COR-L47 (cell line): ENCODE results near the gene RNF166.

ENCODE experiments used
- DNase-seq: peaks from one replicate; lab custom pipeline; 2025; lab: John Stamatoyannopoulos, UW

RNF166 gene

DNA sequence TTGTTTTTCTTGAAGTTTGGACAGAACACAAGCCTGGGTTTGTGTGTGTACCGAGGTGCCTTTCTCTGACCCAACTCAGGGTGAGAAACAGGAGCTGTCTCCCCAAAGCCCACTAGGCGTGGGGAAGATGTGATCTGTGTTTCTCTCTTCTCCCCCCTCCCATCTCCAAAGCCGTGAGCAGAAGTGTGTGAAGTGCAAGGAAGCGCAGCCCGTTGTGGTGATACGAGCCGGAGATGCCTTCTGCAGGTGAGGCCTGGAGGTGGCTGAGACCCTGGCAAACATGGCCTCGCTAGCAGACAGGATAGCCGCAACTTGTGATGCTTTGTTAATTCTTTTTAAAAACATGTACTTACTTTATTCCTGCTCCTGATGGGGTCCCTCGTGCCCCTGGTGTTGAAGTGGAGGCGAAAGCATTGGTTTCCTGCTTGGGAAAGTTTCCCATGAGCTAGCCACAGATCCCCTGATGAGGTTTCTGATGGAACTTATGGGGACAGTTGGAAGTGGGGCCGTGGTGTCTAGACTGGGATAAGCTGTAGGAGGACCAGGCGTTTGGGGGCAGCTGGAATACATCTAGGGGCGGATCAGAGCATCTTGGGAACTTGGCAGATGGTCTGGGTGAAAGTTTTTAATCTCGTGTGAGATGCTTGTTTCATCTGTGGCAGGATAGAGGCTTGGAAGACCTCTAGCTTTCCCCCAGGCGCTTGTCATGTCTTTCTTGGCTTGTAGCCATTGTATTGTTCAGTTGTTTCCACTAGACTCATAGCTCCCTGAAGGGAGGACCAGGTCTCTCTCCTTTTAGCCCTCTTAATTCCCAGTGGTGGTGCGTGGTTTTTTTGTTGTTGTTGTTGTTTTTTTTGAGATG, 988 bp upstream of the RNF166 start:
- no peak for DNase-seq

GRCh38 chr16:88705801-88706228, 393 bp downstream of the RNF166 start:
- no peak for DNase-seq

DNA sequence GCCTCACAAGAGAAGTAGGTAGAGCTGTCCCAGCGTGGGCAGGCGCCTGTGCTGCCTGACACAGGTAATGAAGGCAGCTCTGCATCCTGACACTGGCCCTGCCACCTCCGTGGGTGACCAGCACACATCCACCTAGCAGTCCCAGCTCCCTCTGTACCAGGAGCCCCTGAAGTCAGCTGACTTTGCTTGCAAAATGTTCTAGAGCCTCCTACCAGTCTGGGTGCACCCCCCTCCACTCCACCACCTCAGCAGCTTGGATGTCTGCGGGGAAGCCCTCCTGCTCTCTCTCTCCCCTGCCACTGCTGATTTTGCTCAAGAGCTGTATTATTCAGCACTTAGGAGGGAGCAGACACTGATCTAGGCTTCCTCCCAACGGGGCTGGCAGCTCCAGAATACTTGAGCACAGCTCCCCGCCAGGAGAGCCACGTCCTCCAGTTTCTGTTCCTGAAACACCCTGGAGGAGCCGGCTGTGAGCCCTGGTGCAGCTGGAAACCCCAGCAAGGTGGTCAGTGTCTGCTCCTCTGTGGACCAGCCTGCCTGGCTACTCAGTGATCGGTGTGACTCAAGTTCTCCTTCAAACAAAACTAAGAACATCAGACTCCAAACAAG, 1.0 kb downstream of the RNF166 start:
- DNase-seq: no peak

- DNase-seq: no peak
These were observed 2.5 kb downstream of the RNF166 start for GRCh38 chr16:88703486-88704309.

DNA sequence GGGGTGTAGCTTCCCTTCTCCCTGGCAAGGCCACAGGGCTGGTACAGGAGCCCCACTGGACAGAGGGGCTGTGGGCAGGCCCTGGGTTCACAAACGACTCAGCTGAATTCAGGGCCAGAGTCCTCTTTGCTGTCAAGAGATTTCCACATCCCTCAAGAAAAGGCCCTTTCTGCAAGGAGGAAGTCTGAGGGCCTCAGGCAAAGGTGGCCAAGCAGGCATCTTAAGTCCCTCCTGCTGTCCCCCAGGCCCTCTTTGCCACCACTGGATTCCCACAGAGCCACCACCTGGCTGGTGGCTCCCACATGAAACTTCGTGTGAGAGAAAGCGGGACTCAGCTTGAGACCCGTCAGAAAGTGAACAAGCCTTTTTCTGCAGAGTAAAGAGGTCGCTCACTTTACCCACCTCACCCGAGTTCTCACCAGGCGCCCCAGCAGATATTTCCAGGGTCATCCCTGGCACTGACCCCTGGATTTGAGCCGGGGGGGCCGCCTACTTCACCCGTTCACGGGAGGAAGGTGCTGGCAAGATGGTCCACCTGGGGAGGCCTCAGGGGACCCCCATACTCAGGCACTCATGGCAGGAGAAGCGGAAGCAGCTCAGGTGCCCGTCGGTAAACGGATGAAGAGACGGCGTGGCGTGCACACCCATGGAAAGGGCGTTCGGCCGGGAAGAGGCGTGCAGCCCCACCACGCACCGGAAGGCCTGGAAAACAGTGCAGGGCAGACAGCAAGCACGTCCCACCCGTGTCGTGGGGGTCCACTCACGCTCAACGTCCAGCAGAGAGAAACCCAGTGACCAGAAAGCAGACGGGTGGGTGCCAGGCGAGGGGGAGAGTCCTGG, 3.6 kb downstream of the RNF166 start:
- DNase-seq: no peak

DNA sequence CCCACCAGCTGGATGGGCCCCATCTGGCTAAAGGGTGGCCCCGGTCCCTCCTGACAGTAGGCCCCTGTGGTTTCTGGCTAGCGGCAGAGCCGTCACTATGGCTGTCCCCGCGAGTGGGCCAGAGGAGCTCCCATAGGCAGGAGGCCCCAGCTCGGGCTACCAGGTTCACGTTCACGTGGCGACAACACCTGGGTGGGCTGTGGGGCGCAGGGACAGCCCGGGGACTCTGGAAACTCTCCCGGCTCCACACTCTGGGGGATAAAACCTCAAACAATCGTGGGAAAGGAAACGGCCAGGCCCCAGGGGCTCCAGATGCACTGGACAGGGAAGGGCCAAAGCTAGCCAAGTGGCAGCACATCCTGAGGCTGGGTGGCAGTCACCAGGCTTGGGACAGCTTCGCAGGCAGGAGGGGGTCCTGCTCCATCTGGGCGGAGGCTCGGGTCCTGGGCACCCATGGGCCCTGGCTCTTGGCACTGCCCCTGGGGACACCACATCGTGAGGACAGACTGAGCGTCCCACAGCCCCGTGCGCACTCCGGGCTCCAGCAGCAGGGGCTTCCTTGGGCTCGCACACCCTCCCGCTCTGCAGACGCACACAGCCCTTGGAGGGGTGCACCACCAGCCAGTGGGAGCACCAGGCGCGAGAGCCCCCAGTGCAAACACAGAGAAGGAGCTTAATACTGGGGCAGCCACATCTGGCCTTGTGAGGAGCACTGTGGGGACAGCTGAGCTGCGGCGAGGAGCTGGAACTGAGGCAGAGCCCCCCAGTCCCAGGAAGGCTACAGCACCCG, 4.4 kb downstream of the RNF166 start:
- DNase-seq: no peak

GRCh38 chr16:88700636-88701482, 5.3 kb downstream of the RNF166 start:
- DNase-seq: no peak

GRCh38 chr16:88700322-88700635, 5.9 kb downstream of the RNF166 start:
- no peak for DNase-seq

- no peak for DNase-seq
These were observed 7.0 kb downstream of the RNF166 start for GRCh38 chr16:88699180-88699579.

DNA sequence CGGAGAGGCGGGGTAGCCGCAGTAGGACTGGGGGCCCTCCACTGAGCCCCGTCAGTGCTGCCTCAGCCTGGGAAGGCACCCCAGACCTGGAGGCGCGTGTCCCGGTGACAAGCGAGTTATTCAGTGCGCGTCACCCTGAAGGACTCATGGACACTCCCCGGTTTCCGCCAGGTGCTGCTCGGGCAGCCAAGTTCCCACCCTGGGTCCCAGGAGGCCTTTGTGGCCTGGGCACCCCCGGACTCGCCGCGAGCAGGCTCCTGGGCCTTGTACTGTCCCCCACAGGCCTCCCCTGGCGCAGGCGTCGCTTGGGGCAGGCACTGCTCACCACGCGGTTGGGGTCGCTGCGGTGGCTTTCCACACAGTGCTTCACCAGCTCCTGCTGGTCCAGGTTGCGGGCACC, 7.6 kb downstream of the RNF166 start:
- no peak for DNase-seq

- no peak for DNase-seq
These were observed 8.2 kb downstream of the RNF166 start for GRCh38 chr16:88697831-88698615.

GRCh38 chr16:88697116-88697830, 8.9 kb downstream of the RNF166 start:
- no peak for DNase-seq

DNA sequence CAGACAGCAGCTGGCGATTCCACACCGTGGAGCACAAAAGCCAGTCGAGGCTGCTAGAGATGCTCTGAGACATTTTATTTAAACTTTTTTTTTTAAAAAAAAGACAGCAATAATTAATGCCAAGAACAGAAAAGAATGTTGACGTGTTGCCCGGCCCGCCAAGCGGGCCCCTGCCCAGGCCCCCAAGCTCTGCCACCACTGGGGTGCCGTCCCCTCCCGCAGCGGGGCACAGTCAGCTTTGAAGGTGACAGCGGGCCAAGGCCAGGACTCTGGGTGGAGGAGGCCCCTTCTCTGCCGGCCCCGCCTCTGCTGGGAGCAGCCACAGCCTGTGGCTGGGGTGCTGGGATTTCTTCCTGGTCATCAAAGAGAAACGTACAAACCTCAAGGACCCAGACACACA, 9.8 kb downstream of the RNF166 start:
- DNase-seq: no peak

GRCh38 chr16:88695753-88696152, 10.5 kb downstream of the RNF166 start:
- DNase-seq: no peak

DNA sequence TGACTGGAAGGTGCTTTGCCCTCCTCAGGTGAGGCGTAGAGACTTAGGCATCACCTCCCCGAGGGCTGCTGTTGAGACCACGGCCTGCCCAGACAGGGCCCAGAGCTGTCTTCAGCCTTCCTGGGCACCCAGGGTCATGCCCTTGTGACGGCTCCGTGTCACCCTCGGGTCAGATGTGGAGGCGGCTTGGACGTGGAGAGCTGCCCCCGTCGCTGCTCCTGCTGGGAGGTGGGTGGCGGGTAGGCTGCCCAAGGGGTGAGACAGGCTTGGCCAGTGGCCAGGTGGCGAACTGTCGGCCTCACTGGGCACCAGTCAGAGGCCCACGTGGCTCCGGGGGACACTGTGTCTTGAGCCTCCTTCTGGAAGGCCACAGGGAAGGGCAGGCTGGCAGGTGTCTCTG, 11.0 kb downstream of the RNF166 start:
- DNase-seq: no peak

DNA sequence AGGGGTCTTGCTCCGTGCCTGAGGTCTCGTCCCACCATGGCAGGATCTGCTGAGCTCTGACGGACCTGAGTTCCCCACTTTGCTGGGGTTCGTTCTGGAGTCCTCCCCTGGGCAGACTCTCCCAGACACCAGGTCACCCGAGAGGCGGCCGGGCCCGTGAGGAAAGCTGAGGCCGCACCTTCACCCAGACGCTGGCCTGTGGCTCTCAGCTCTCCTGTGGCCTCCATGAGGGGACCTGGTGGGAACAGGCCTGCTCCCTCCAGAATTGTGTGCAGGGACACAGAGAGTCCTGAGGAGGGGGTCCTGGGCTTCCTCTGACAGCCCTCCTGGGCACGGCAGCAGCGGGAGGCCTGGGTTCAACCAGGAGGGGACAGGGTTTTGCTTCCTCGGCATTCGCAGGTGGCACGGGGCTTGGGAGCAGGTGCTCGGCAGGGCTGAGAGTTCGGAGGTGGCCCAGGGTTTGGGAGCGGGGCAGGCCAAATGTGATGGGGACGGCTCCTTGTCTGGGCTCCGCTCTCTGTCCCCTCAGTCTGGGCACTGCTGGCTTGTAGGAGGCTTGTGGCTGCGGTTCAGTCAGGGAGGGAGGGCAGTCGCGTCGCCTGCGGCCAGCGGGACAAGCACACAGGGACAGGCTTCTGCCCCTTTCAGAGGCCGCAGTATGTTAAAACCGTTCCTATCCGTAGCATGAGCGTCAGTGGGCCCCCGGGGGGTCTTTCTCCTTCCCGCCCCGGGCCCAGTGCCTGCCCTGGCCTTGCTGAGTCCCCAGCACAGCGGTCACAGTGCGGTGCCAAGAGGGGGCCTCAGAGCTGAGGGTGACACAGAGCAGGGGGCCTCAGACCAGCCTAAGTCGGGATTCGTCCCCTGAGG, 11.8 kb downstream of the RNF166 start:
- DNase-seq: no peak

- no peak for DNase-seq
These were observed 12.6 kb downstream of the RNF166 start for GRCh38 chr16:88693420-88694177.
